ENCODE data around the gene KLF6.

DNA sequence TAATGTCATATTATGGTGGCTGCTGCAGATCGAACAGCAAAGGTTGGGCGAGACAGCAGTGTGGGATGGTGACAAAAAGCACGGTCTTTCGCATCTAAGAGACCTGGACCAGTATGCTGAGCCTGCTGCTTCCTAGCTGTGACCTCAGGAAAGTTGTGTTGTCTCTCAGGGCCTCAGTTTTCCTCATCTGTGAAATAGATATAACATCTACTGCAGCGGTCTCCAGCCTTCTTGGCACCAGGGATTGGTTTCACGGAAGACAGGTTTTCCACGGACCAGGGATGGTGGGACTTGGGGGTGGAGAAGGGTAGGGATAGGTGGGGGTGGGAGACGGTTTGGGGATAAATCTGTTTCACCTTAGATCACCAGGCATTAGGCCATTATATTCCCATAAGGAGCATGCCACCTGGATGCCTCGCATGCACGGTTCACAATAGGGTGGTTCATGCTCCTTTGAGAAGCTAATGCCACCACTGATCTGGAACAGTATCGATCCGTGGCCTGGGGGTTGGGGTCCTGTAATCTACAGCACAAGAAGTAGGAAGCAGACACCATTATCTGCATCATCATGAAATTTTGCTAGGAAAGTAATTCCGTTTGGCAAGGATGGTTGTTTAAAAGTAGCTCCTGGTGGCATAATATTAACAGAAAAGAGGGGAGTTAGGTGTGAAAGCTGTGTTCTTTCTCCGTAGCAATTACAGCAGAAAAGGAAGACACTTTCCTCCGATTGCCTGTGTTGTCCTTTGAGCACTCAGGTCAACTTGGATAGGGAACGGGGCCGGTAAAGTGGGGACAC lies 10.8 kb downstream of the KLF6 start:
- TF ChIP-seq, protein P1, sequence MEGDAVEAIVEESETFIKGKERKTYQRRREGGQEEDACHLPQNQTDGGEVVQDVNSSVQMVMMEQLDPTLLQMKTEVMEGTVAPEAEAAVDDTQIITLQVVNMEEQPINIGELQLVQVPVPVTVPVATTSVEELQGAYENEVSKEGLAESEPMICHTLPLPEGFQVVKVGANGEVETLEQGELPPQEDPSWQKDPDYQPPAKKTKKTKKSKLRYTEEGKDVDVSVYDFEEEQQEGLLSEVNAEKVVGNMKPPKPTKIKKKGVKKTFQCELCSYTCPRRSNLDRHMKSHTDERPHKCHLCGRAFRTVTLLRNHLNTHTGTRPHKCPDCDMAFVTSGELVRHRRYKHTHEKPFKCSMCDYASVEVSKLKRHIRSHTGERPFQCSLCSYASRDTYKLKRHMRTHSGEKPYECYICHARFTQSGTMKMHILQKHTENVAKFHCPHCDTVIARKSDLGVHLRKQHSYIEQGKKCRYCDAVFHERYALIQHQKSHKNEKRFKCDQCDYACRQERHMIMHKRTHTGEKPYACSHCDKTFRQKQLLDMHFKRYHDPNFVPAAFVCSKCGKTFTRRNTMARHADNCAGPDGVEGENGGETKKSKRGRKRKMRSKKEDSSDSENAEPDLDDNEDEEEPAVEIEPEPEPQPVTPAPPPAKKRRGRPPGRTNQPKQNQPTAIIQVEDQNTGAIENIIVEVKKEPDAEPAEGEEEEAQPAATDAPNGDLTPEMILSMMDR (IDR thresholded peaks at IDR 0.05) = no peak
- TF ChIP-seq POLR2A (IDR thresholded peaks at IDR 0.05) = no peak

All from right lobe of liver (tissue), 4 donors.